ENCODE data around the gene SLC45A2.

DNA sequence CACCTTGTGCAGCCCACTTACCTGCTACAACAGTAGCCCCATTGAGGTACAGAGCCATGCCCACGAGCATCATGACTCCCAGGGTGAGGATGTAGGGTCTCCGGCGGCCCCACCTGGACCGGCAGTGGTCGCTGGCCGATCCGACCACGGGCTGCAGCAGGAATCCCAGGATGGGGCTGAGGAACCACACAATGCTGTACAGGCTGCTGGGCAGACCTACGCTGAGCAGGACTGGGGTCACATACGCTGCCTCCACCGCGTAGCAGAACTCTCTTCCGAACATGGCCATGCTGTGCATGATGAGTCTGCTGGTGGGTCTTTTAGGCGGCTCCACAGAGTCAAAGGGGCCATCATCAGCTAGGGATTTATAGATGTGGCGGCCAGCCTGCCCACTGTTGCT is 315 bp downstream of the SLC45A2 start:
- no peak for TF ChIP-seq POLR2A (IDR thresholded peaks at IDR 0.05)
- TF ChIP-seq, protein P1, sequence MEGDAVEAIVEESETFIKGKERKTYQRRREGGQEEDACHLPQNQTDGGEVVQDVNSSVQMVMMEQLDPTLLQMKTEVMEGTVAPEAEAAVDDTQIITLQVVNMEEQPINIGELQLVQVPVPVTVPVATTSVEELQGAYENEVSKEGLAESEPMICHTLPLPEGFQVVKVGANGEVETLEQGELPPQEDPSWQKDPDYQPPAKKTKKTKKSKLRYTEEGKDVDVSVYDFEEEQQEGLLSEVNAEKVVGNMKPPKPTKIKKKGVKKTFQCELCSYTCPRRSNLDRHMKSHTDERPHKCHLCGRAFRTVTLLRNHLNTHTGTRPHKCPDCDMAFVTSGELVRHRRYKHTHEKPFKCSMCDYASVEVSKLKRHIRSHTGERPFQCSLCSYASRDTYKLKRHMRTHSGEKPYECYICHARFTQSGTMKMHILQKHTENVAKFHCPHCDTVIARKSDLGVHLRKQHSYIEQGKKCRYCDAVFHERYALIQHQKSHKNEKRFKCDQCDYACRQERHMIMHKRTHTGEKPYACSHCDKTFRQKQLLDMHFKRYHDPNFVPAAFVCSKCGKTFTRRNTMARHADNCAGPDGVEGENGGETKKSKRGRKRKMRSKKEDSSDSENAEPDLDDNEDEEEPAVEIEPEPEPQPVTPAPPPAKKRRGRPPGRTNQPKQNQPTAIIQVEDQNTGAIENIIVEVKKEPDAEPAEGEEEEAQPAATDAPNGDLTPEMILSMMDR (IDR thresholded peaks at IDR 0.05), result no peak

All from testis (tissue), 2 donors.